GM23248 (cell line): ENCODE results near the gene CPSF4L.

Source experiments
- EZH2 ChIP-seq: fragments of 200-600 bp; sonication (generic); IDR thresholded peaks from 2 replicates; pipeline ENCODE4 v1.6.1; 2018; ENCODE audit warnings: antibody characterized with exemption, mild to moderate bottlenecking; ENCODE audit not compliant: insufficient read depth, poor library complexity, severe bottlenecking
- EZH2phosphoT487 ChIP-seq: fragments of 200-600 bp; sonication (generic); IDR thresholded peaks from 2 replicates; pipeline ENCODE4 v1.6.1; 2018; ENCODE audit warnings: antibody characterized with exemption, moderate library complexity, mild to moderate bottlenecking, low read depth; ENCODE audit not compliant: insufficient read depth

DNA sequence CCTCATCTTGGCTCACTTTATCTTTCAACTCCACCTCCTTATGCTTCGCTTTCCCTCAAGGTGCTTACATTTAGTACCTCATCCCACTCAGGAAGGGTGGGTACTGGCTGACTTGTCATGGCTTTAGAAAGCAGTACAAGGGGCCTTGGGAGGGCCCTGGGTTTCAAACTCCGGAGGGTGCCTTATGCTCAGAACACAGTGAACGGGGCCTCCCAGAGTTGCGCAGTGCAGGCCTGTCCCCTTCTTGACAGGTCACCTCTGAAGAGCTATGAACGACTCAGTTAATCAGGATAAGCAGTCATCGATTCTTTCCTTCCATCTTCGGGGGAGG lies 62.8 kb downstream of the CPSF4L start:
- TF ChIP-seq EZH2 (no peak), EZH2phosphoT487 (no peak)
